Osteoblast (primary cell): ENCODE results near the gene BIRC7. TPM values are rescaled to one million over a fixed set of nuclear protein-coding genes. Genes with fewer than 3 reads are reported as not detected.

ENCODE experiments used
- DNase-seq: peaks from one replicate; pipeline ENCODE4 v3.0.0; 2011; ENCODE audit warnings: low spot score, mixed read lengths; ENCODE audit not compliant: insufficient read length; ENCODE audit errors: missing footprints
- H2AFZ ChIP-seq: 2 replicates; pipeline ENCODE4 v1.6.0; 2011; ENCODE audit warnings: mild to moderate bottlenecking, low read length
- H3K27ac ChIP-seq: 2 replicates; pipeline ENCODE4 v1.5.1; 2011; ENCODE audit warnings: mild to moderate bottlenecking, low read depth, low read length, moderate library complexity
- H3K27me3 ChIP-seq: 2 replicates; pipeline ENCODE4 v1.6.0; 2012; ENCODE audit warnings: mild to moderate bottlenecking, control low read depth, inconsistent platforms, low read length, moderate library complexity; ENCODE audit not compliant: insufficient read depth
- H3K36me3 ChIP-seq: 2 replicates; pipeline ENCODE4 v1.5.1; 2011; ENCODE audit warnings: mild to moderate bottlenecking, low read length, control low read depth, moderate library complexity; ENCODE audit not compliant: insufficient read depth
- H3K4me1 ChIP-seq: 2 replicates; pipeline ENCODE4 v1.5.1; 2011; ENCODE audit warnings: mild to moderate bottlenecking, low read length, control low read depth, moderate library complexity; ENCODE audit not compliant: insufficient read depth
- H3K4me2 ChIP-seq: 2 replicates; pipeline ENCODE4 v1.6.0; 2011; ENCODE audit warnings: mild to moderate bottlenecking, low read length; ENCODE audit not compliant: insufficient read depth
- H3K4me3 ChIP-seq: fragments of 200-600 bp; sonication (generic); 3 replicates; pipeline ENCODE4 v1.5.1; 2012; ENCODE audit warnings: mild to moderate bottlenecking, low read length, inconsistent platforms; ENCODE audit not compliant: insufficient read depth
- H3K79me2 ChIP-seq: 2 replicates; pipeline ENCODE4 v1.6.0; 2012; ENCODE audit warnings: mild to moderate bottlenecking, low read length, control low read depth, inconsistent platforms; ENCODE audit not compliant: insufficient read depth
- H3K9me3 ChIP-seq: 2 replicates; pipeline ENCODE4 v1.5.1; 2011; ENCODE audit warnings: low read depth, low read length, control low read depth
- H4K20me1 ChIP-seq: 2 replicates; pipeline ENCODE4 v1.6.0; 2012; ENCODE audit warnings: mild to moderate bottlenecking, low read length, control low read depth; ENCODE audit not compliant: insufficient read depth
- total RNA-seq: library from RNA; depleted of rRNA; stranded (reverse); fragments of >200 nt; gene quantifications from 2 replicates; pipeline ENCODE4 v1.2.3, GENCODE V29; 2012
- TF ChIP-seq, protein P1 (sequence below): IDR thresholded peaks from 2 replicates; pipeline ENCODE4 v1.5.1; 2011; ENCODE audit warnings: mild to moderate bottlenecking, low read depth, low read length, moderate library complexity; ENCODE audit errors: extremely low read depth

BIRC7 gene
- total RNA-seq, 1 donor, result under 0.01 TPM

DNA sequence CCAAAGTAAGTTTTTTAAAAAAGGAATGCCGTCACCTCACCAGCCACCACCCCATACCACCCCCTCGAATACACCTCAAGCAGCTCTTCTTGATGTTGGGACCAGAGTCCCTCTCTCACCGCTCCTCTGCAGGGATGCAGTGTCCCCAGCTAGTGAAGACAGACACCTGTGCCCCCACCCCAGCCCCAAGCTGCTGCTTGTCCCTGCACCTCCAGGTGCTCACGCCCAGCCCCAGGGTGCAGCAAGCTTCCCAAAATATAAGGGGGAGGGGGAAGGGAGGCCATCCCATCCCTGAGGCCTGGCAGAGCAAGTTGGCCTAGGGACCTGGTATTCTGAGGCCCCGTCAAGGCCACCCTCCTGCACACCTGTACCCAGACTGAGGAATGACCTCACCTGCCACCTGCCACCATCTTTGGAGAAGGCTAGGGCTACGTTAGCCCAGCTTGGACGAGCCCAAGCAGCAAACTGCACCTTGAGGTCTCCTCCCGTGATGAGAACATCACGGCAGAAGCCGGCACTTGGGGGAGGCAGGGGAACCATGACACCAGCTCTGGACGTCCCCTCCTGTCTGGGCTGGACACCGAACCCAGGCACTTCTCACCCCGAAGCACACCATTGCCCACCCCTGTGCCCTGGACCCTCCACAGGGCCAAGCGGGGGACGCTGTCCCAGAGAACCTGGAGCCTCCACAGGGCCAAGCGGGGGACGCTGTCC, 45.7 kb upstream of the BIRC7 start:
- Histone ChIP-seq H4K20me1 (peaks cover 6% of the 10 kb centered on the region), H3K4me2 (no peak overlapping the region), H3K27ac (no peak overlapping the region), H3K27me3 (no peaks in the 10 kb centered on the region), H2AFZ (no peak overlapping the region), H3K36me3 (peaks cover 2% of the 10 kb centered on the region), H3K9me3 (no peaks in the 10 kb centered on the region), H3K79me2 (peaks cover 2% of the 10 kb centered on the region), H3K4me3 (no peak overlapping the region), H3K4me1 (no peaks in the 10 kb centered on the region)
- peak; percentile 68 for DNase-seq
- TF ChIP-seq, protein P1, sequence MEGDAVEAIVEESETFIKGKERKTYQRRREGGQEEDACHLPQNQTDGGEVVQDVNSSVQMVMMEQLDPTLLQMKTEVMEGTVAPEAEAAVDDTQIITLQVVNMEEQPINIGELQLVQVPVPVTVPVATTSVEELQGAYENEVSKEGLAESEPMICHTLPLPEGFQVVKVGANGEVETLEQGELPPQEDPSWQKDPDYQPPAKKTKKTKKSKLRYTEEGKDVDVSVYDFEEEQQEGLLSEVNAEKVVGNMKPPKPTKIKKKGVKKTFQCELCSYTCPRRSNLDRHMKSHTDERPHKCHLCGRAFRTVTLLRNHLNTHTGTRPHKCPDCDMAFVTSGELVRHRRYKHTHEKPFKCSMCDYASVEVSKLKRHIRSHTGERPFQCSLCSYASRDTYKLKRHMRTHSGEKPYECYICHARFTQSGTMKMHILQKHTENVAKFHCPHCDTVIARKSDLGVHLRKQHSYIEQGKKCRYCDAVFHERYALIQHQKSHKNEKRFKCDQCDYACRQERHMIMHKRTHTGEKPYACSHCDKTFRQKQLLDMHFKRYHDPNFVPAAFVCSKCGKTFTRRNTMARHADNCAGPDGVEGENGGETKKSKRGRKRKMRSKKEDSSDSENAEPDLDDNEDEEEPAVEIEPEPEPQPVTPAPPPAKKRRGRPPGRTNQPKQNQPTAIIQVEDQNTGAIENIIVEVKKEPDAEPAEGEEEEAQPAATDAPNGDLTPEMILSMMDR, result no peak

DNA sequence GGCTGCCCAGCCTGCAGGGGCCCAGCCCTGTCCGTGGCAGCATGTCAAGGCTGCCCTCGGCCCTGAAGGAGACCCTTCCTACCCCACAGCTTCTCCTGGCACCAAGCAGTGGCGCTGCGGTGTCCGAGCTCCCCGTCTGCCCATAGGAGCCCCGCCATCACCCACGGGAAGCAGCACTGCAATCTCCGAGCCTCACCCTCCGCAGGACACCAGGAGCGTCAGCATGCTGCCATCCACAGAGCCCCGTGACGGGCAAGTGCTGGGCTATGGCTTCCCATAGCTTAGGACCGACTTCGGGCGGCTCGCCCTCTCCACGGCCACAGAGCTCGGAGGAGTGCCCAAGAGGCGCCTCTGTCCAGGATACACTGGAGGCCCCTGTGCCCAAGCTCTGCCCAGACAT, 44.9 kb upstream of the BIRC7 start:
- no peak overlapping the region for H3K27ac ChIP-seq
- no peak overlapping the region for H3K4me2 ChIP-seq
- no peak overlapping the region for H2AFZ ChIP-seq
- H3K4me3 ChIP-seq, result no peak overlapping the region
- no peaks in the 10 kb centered on the region for H3K27me3 ChIP-seq
- H3K36me3 ChIP-seq, result peaks cover 11% of the 10 kb centered on the region
- no peak for DNase-seq
- no peaks in the 10 kb centered on the region for H3K9me3 ChIP-seq
- no peaks in the 10 kb centered on the region for H3K4me1 ChIP-seq
- peaks cover 6% of the 10 kb centered on the region for H3K79me2 ChIP-seq
- peaks cover 13% of the 10 kb centered on the region for H4K20me1 ChIP-seq
- TF ChIP-seq, protein P1, result no peak

DNA sequence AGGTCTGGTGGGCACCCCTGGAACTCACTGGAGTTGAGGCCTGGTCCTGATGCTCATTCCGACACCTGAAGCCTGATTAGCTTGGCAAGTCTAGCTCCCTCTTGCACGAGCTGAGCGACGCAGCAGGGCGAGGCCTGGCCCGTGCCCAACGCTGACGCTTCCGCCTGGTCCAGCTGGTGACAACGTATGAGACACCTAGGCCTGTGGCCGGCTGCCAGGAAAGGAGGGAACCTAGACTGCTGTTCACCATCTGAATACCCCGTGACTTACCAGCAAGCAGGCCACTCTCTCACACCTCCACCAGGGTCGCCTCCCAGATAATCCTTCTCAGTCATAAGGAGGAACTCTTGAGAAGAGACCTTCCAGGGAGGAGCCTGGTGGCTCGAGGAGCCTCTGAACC, 44.3 kb upstream of the BIRC7 start:
- Histone ChIP-seq H3K4me3 (no peak overlapping the region), H4K20me1 (peaks cover 18% of the 10 kb centered on the region), H3K4me1 (no peaks in the 10 kb centered on the region), H2AFZ (no peak overlapping the region), H3K27me3 (no peaks in the 10 kb centered on the region), H3K27ac (no peak overlapping the region), H3K79me2 (peaks cover 8% of the 10 kb centered on the region), H3K36me3 (peaks cover 15% of the 10 kb centered on the region), H3K4me2 (no peak overlapping the region), H3K9me3 (no peaks in the 10 kb centered on the region)
- DNase-seq, result peak; percentile 85
- TF ChIP-seq, protein P1, result no peak

DNA sequence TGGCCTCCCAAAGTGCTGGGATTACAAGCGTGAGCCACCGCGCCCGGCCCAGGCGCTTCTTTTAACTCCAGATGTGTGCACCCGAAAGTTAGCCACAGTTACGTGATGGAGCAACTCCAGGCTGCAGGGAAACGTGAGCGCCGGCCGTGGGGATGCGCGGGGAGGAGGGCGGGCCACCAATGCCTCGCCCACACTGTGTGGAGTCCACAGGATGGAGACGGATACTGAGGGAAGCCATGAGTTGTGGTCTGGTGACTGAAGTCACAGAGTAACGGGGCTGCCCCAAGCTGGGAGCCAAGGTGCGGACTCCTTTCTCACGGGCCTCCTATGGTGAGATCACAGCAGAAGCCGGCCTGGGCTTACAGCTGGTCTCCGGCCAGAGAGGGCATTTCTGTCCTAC, 43.0 kb upstream of the BIRC7 start:
- Histone ChIP-seq H3K4me2 (no peak overlapping the region), H3K27me3 (no peaks in the 10 kb centered on the region), H3K4me1 (no peaks in the 10 kb centered on the region), H3K27ac (no peak overlapping the region), H2AFZ (no peak overlapping the region), H4K20me1 (peaks cover 31% of the 10 kb centered on the region), H3K9me3 (no peaks in the 10 kb centered on the region), H3K36me3 (peaks cover 16% of the 10 kb centered on the region), H3K4me3 (no peak overlapping the region), H3K79me2 (peaks cover 21% of the 10 kb centered on the region)
- peak; percentile 75 for DNase-seq
- TF ChIP-seq, protein P1, result no peak
